Transverse colon (tissue), 4 donors: ENCODE data around the gene TTLL3. TPM values are rescaled to one million over a fixed set of nuclear protein-coding genes. Genes with fewer than 3 reads are reported as not detected.
"Not testable (repeated sequence)": the region's sequence is repeated elsewhere in the genome, so short reads cannot be mapped to it uniquely, and the experiment has no call there.

Experiments
- DNase-seq: peaks from one replicate; pipeline ENCODE4 v3.0.0-alpha.2; 2019
- H3K27ac ChIP-seq, 4 donors: fragments of 200-600 bp; sonication (generic); 2 replicates each; pipeline ENCODE4 v1.5.1; 2016 to 2018; ENCODE audit warnings: inconsistent platforms in 4 of 4
- H3K27me3 ChIP-seq: fragments of 200-600 bp; sonication (generic); 2 replicates; pipeline ENCODE4 v1.5.1; 2017; ENCODE audit warnings: inconsistent platforms
- H3K36me3 ChIP-seq, 4 donors: fragments of 200-600 bp; sonication (generic); 2 replicates each; pipeline ENCODE4 v1.5.1; 2017 to 2019; ENCODE audit warnings: inconsistent platforms in 4 of 4
- H3K4me1 ChIP-seq, 4 donors: fragments of 200-600 bp; sonication (generic); 2 replicates each; pipeline ENCODE4 v1.5.1; 2017 to 2020; ENCODE audit warnings: inconsistent platforms in 4 of 4
- H3K4me3 ChIP-seq, 4 donors: fragments of 200-600 bp; sonication (generic); 1 replicate in 1 of 4; 2 replicates in 3 of 4; pipeline versions ENCODE4 v1.5.1 to v1.6.1; 2017 to 2019; ENCODE audit warnings: inconsistent platforms in 4 of 4
- H3K9me3 ChIP-seq, 2 donors: fragments of 200-600 bp; sonication (generic); 2 replicates each; pipeline ENCODE4 v1.5.1; 2017 to 2019; ENCODE audit warnings: inconsistent platforms in 2 of 2
- EP300 ChIP-seq: sonication (generic); formaldehyde crosslinking; IDR thresholded peaks from one replicate; pipeline ENCODE4 v1.6.1; 2017; ENCODE audit warnings: antibody characterized with exemption, low read depth
- POLR2A ChIP-seq: fragments of 450-650 bp; IDR thresholded peaks from one replicate; pipeline ENCODE4 v1.6.1; 2016; ENCODE audit warnings: antibody characterized with exemption, mild to moderate bottlenecking, moderate library complexity
- POLR2AphosphoS5 ChIP-seq, 3 donors: sonication (generic); formaldehyde crosslinking; IDR thresholded peaks; one replicate each; pipeline ENCODE4 v1.6.1; 2016; ENCODE audit warnings: antibody characterized with exemption in 3 of 3
- WGBS, 2 donors: methylation state at CpG; one replicate each; pipeline ENCODE4 v1.1.5; 2018; ENCODE audit warnings: low coverage in 1 of 2; 5-methylcytosine and 5-hydroxymethylcytosine counted together
- in situ Hi-C, 4 donors: fragments of 200-750 bp; cut with MboI; loops; one replicate each; pipeline versions ENCODE4 v1.15.0 to v1.15.1; 2017; ENCODE audit warnings: low sequenced_read_pairs in 3 of 4, low pct_ligation_motif_present in 1 of 4, low pct_unique_long_range_greater_than_20kb in 1 of 4
- intact Hi-C: fragments of 100-400 bp; cut with DNase I; formaldehyde crosslinking; loops from one replicate; pipeline ENCODE4 v1.15.1; 2023; ENCODE audit warnings: low total_unique reads
- total RNA-seq, 4 donors: library from RNA; depleted of rRNA; stranded (reverse); fragments of >200 nt; gene quantifications; one replicate each; pipeline ENCODE4 v1.1.0, GENCODE V29; 2016
- TF ChIP-seq, protein P1 (sequence below), 5 experiments: fragments of 200-600 bp in 3 of 5; fragments of 450-650 bp in 2 of 5; sonication (generic) in 3 of 5; IDR thresholded peaks; 1 replicate in 2 of 5; 2 replicates in 3 of 5; pipeline ENCODE4 v1.5.1; 2016 to 2017; ENCODE audit warnings: antibody characterized with exemption in 5 of 5, inconsistent platforms in 3 of 5, mild to moderate bottlenecking in 2 of 5, moderate library complexity in 1 of 5

Gene TTLL3
- total RNA-seq, 4 donors from 2014 or later, result 47.4 to 352 (median 154) TPM

DNA sequence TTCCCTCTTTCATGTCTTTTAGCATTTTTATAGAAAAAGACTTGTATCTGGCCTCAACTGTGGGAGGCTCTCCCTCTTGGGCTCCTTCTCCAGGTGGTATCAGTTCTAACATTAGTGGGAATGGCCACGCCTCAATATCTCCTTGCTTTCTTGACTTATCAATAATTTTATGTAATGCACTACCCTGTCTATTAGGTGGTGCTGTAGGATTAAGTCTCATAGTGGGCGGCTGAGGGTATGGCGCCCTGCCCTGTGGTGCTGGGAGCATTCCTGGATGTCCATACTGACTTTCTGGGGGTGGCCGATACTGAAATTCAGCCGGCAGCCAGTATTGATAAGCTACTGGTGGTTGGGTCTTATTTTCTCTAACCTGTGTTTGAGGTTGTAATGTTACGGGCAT is 42.5 kb downstream of the TTLL3 start:
- Histone ChIP-seq H3K27me3 (no peaks in the 10 kb centered on the region), H3K9me3 (no peaks in the 10 kb centered on the region), H3K4me3 (no peak overlapping the region), H3K36me3 (no peaks in the 10 kb centered on the region), H3K4me1 (peaks cover 0 to 15% (median 0%) of the 10 kb centered on the region in 4 donors), H3K27ac (no peak overlapping the region)
- intact Hi-C loops (no loop called here), in situ Hi-C loops (no loop called here)
- TF ChIP-seq, protein P1, sequence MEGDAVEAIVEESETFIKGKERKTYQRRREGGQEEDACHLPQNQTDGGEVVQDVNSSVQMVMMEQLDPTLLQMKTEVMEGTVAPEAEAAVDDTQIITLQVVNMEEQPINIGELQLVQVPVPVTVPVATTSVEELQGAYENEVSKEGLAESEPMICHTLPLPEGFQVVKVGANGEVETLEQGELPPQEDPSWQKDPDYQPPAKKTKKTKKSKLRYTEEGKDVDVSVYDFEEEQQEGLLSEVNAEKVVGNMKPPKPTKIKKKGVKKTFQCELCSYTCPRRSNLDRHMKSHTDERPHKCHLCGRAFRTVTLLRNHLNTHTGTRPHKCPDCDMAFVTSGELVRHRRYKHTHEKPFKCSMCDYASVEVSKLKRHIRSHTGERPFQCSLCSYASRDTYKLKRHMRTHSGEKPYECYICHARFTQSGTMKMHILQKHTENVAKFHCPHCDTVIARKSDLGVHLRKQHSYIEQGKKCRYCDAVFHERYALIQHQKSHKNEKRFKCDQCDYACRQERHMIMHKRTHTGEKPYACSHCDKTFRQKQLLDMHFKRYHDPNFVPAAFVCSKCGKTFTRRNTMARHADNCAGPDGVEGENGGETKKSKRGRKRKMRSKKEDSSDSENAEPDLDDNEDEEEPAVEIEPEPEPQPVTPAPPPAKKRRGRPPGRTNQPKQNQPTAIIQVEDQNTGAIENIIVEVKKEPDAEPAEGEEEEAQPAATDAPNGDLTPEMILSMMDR (IDR thresholded peaks at IDR 0.05), result no peak
- TF ChIP-seq POLR2AphosphoS5 (IDR thresholded peaks at IDR 0.05), result no peak
- TF ChIP-seq POLR2A, result no peak
- TF ChIP-seq EP300, result no peak
- 87 to 92% methylated on average over 2 to 6 of the region's 6 CpGs for WGBS, 2 donors
- no peak for DNase-seq

DNA sequence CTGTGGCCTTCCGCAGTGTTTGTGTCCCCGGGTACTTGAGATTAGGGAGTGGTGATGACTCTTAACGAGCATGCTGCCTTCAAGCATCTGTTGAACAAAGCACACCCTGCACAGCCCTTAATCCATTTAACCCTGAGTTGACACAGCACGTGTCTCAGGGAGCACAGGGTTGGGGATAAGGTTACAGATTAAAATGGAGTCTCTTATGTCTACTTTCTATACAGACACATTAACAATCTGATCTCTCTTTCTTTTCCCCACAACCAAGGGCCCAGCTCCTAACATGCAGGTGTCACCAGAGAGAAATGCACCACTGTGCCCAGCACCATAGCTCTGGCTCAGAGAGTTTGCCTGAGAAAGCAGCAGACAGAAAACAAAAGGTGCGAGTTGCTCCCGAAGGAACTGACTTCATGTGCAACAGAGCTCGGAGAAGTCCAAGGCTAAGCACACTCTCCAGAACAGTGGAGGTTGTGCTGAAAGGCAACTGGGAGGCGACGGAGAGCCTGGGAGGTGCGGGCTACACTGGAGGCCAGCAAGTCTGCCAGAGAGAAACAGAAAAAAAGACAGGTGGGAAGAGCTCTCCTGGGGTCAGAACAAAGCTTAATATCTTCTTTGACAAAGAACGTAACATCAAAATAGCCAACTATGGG is 44.4 kb downstream of the TTLL3 start:
- in situ Hi-C loops, DNase-seq, H3K4me1 ChIP-seq, H3K9me3 ChIP-seq, H3K36me3 ChIP-seq, H3K27ac ChIP-seq, H3K27me3 ChIP-seq, intact Hi-C loops, H3K4me3 ChIP-seq: not testable (repeated sequence)
- WGBS, 2 donors, result 70 to 82% methylated on average over 2 to 11 of the region's 11 CpGs

- no peaks in the 10 kb centered on the region for H3K27me3 ChIP-seq
- 100% methylated on average over 3 of the region's 3 CpGs; no CpG with 5 or more reads in 1 of the 2 donors for WGBS, 2 donors
- no peak overlapping the region for H3K27ac ChIP-seq
- H3K36me3 ChIP-seq, result no peaks in the 10 kb centered on the region
- no peak overlapping the region for H3K4me3 ChIP-seq
- no peaks in the 10 kb centered on the region for H3K9me3 ChIP-seq
- peaks cover 0 to 10% (median 0%) of the 10 kb centered on the region in 4 donors for H3K4me1 ChIP-seq
- in situ Hi-C loops, result no loop called here
- intact Hi-C loops, result no loop called here
- DNase-seq, result no peak
- TF ChIP-seq POLR2AphosphoS5 (IDR thresholded peaks at IDR 0.05) (no peak), EP300 (no peak), POLR2A (no peak)
- TF ChIP-seq, protein P1 (IDR thresholded peaks at IDR 0.05), result no peak
Observed at GRCh38 chr3:9855594-9855993, 45.5 kb downstream of the TTLL3 start.

GRCh38 chr3:9859530-9860025 is 49.5 kb downstream of the TTLL3 start:
- no peaks in the 10 kb centered on the region for H3K27me3 ChIP-seq
- H3K4me1 ChIP-seq, result peaks cover 7 to 20% (median 10%) of the 10 kb centered on the region in 4 donors

More at GRCh38 chr3:9859530-9860025, 49.5 kb downstream of the TTLL3 start:
- in situ Hi-C loops (no loop called here), intact Hi-C loops (no loop called here)
- Histone ChIP-seq H3K27ac (no peak overlapping the region), H3K9me3 (no peaks in the 10 kb centered on the region), H3K4me3 (no peak overlapping the region), H3K36me3 (no peaks in the 10 kb centered on the region)
- DNase-seq, result no peak
- no peak for TF ChIP-seq POLR2A
- no peak for TF ChIP-seq EP300
- TF ChIP-seq, protein P1 (IDR thresholded peaks at IDR 0.05), result no peak
- no peak for TF ChIP-seq POLR2AphosphoS5 (IDR thresholded peaks at IDR 0.05)
- WGBS, 2 donors, result 80% methylated on average over 12 of the region's 12 CpGs; no CpG with 5 or more reads in 1 of the 2 donors
